ENCODE results near the gene CYBB.

The CYBB gene

DNA sequence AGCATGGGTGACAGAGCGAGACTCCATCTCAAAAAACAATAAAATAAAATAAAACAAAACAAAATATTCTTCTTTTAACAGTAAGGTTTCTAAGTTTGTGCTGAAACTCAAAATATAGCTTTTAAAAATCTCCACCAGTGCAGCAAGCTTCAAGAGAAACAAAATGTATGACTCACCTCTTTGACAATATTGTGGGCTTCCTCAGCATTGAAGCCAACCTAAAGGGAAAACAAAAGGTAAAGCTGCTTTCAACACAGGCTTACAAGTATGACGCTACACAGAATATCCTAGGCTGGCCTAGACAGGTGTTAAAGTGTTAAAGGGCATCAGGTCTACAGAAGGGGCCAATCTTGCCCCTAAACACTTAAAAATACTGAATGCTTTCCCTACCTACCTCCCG lies 66.3 kb downstream of the CYBB start:
- peak in 3 of 6 experiments; percentile 1 to 5 (median 5) for DNase-seq

DNA sequence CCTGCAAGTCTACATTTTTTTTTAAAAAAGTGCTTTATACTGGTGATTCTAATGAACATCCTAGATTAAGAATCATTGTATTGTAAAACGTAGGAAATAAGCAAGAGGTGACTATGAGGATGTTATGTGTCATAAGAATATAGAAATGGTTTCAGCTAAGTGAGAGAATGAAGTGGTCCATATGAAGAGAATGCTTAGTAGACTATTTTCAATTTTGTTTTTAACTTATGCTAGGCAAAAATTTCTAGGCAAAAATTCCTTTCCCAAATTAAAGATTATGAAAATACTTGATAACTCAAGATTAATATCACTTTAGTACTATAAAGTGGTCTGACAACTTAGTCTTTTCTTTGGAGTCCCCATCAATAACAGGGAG lies 66.7 kb downstream of the CYBB start:
- no peak for DNase-seq

DNA sequence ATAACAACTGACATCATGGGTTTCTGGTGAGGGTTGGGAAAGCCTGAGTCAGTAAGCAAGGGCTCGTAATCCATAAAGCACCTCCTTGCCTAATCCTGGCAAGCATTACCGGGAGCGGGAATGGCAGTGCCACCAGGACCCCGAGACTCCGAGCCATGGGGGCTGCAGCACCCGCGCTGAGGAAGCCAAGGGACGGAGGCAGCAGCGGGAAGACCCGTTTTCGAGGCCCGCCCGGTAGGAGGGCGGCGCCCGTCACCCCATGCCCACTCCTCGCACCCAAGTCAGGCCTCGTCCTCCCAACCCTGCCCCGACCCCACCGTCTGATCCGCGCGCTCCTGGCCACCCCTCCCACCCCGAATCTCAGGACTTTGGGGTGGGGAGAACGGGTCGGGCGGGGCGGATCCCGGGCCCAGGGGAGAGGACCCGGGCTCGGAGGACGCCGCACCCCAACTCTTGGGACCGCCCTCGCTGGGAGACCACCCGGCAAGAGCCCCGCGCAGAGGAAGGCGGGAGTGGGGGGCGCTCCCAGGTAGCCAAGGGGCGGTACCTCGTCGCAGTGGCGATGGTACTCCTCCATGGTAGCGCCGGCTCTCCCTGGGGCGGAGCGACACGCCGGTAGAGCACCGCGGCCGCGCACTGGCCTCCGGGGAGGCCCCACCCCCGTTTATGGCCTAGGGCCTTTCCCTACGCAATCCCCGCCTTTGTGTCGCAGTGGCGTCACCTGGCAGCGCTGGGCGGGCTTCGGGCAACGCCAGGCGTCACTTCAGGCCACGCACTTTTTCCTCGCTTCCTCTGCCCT lies 67.3 kb downstream of the CYBB start, which contains the start of gene DYNLT3:
Gene DYNLT3, minus strand, starts transcription at position 638 of the 799 bp plus-strand sequence. Its CDS starts 61 bp downstream, at position 577.
- peak; percentile 44 to 75 (median 66) for DNase-seq

DNA sequence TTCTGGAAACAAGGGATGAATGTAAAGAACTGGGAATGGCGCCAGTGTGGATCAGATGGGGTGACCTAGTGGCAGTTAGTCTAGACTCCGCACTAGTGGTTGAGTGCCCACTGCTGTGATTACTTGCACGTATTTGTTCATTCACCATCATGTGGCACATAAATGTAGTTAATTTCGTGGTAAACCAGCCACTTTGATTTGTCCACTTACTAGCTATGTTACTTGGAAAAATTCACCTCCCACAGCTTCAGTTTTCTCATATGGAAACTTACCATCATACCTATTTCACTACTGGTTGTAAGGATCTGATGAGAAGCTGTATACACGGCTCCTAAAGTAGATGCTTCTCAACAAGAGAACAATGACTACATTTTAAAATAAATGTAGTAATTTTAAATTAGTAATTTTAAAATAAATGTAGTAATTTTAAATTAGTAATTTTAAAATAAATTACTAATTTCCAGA lies 67.9 kb downstream of the CYBB start:
- no peak for DNase-seq

DNA sequence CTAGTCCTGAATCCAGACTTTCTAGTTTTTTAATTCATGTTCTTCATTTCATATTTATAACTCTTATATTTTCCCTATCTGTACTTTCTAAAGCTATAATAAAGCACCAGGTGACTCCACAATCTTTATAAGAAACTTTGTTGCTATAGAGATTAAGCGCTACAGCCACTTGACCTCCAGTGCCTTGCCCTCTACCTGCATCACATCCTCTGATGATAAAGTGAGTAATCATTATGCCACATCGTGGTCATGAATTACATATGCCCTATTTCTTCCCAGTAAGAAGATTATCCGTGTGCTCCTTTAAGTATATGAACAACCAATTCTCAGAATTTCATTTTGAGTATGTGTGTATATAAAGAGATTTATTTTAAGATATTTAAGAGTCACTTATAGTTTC lies 74.3 kb downstream of the CYBB start:
- no peak for DNase-seq

DNA sequence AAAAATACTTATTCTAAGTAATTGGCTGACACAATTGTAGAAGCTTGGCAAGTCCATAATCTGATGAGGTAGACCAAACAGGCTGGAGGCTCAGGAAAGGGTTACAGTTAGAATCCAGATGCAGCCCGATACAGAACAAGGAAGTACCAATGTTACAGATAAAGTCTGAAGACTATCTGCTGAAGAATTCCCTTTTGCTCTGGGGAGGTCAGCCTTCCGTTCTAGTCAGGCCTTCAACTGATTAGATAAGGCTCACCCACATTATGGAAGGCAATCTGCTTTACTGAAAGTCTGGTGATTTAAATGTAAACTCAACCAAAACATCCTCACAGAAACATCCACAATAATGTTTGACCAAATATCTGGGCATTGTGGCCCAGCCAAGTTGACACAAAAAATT lies 74.9 kb downstream of the CYBB start:
- DNase-seq, result no peak

DNA sequence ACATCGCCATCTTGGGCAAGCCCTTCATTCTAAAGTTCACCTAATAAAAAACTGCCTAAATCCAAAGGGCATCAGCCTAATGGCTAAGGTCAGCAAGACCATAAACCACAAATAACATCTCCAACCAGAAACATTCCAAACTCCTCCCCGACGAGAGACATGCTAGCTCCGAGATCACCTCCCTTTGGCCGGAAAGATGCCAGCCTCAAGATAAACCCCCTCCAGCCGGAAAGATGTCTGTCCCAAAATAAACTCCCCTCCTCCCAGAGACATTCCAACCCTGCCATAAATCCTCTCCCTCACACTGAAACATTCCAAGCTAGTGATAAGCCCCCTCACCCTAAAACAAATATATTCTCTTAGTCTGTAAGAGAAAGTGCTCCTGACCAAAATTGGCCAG lies 80.9 kb downstream of the CYBB start:
- DNase-seq, result no peak

DNA sequence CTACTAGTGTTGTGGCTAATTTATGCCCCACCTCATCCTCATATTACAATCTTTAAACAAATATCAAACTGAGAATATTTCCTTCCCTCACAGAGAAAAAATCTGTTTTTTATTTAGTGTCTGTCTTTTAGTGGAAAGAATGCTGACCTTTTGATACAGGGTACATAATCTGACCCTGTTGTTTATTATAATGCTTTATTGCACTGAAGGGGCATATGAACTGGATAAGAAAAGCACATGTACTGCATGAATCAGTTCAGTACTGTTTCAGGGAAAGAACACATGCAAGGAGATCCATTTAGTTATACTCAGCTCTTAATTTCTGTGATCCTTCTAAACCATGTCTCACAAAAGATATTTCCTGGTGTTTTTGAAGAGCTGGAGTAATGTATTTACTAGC lies 83.0 kb downstream of the CYBB start:
- DNase-seq, result no peak

Data from stimulated activated naive CD4-positive, alpha-beta T cell (primary cell).